ENCODE results near the gene NFIB.

The NFIB gene

DNA sequence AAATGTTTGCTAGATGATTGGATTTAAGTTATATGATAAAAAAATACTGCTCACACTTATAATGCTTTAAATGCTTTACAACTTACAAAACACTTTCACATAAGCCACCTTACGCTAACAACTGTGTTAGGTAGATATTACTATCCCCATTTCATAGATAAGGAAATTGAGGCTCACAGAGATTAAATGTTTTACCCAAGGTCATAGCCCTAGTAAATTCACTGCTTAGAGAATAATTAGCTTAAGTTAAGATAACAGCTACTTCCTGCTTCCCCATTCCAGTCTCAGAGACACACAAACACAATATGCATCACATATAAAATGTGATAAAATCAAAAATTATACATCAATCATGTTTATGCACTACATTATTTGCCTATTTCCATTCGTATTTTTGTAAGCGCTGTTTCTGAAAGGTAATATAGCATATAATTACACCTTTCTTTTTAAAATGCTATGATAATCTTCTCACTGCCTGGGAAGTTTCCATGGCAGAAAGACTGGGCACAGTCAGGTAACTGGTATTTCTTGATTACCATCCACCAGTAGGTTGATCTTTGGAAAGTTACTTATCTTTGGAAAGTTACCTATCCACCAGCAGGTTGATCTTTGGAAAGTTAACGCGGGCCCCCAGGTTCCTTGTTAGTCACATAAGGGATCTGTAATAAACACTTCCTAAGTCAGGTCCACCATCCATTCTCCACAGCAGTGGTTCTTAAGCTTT, 101.1 kb downstream of the NFIB start:
- TF ChIP-seq, protein P1, sequence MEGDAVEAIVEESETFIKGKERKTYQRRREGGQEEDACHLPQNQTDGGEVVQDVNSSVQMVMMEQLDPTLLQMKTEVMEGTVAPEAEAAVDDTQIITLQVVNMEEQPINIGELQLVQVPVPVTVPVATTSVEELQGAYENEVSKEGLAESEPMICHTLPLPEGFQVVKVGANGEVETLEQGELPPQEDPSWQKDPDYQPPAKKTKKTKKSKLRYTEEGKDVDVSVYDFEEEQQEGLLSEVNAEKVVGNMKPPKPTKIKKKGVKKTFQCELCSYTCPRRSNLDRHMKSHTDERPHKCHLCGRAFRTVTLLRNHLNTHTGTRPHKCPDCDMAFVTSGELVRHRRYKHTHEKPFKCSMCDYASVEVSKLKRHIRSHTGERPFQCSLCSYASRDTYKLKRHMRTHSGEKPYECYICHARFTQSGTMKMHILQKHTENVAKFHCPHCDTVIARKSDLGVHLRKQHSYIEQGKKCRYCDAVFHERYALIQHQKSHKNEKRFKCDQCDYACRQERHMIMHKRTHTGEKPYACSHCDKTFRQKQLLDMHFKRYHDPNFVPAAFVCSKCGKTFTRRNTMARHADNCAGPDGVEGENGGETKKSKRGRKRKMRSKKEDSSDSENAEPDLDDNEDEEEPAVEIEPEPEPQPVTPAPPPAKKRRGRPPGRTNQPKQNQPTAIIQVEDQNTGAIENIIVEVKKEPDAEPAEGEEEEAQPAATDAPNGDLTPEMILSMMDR (IDR thresholded peaks at IDR 0.05; ENCODE audit: insufficient read depth, low read length, poor library complexity, severe bottlenecking) = no peak
- H3K4me3 ChIP-seq (replicated peaks; ENCODE audit: low read depth, low read length) = no peak overlapping the region
- no peaks in the 10 kb centered on the region for H3K36me3 ChIP-seq (ENCODE audit: control insufficient read depth, insufficient read depth, low read length)
- peaks cover 1% of the 10 kb centered on the region; the same call in 1 of the 2 replicates for H3K27me3 ChIP-seq (replicated peaks; ENCODE audit: control insufficient read depth, insufficient read depth, low read length)
- DNase-seq (ENCODE audit: extremely low read depth, insufficient read length) = no peak

- TF ChIP-seq, protein P1 (IDR thresholded peaks at IDR 0.05; ENCODE audit: insufficient read depth, low read length, poor library complexity, severe bottlenecking) = no peak
Measured at GRCh38 chr9:14212077-14212476, 101.9 kb downstream of the NFIB start.

GRCh38 chr9:14211564-14211963, 102.4 kb downstream of the NFIB start:
- DNase-seq (ENCODE audit: extremely low read depth, insufficient read length) = no peak
- no peak overlapping the region for H3K4me3 ChIP-seq (replicated peaks; ENCODE audit: low read depth, low read length)
- TF ChIP-seq, protein P1 (IDR thresholded peaks at IDR 0.05; ENCODE audit: insufficient read depth, low read length, poor library complexity, severe bottlenecking) = no peak
- H3K27me3 ChIP-seq (replicated peaks; ENCODE audit: control insufficient read depth, insufficient read depth, low read length) = peaks cover 1% of the 10 kb centered on the region; the same call in 1 of the 2 replicates
- no peaks in the 10 kb centered on the region for H3K36me3 ChIP-seq (ENCODE audit: control insufficient read depth, insufficient read depth, low read length)

More at GRCh38 chr9:14212077-14212476, 101.9 kb downstream of the NFIB start:
- no peak overlapping the region for H3K4me3 ChIP-seq (replicated peaks; ENCODE audit: low read depth, low read length)
- DNase-seq (ENCODE audit: extremely low read depth, insufficient read length) = no peak
- H3K36me3 ChIP-seq (ENCODE audit: control insufficient read depth, insufficient read depth, low read length) = no peaks in the 10 kb centered on the region
- peaks cover 1% of the 10 kb centered on the region; the same call in 1 of the 2 replicates for H3K27me3 ChIP-seq (replicated peaks; ENCODE audit: control insufficient read depth, insufficient read depth, low read length)

DNA sequence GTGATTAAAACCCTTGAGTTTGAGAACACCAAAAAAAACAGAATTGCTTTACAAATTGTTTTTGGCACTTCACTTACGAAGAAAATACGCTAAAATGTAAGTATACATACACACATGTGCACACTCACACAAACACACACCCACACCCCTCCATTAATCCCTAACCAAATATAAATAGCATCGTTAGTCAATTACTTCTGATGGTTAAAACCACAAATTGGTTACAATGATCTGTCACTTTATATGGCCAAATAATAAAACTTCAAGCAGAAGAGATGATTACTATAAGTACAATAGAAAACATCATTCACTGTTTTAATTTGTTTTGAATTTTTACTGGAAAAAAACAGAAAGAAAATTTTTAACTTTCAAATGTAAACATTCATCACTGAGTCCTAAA, 103.5 kb downstream of the NFIB start:
- H3K27me3 ChIP-seq (replicated peaks; ENCODE audit: control insufficient read depth, insufficient read depth, low read length) = peaks cover 1% of the 10 kb centered on the region; the same call in 1 of the 2 replicates
- TF ChIP-seq, protein P1 (IDR thresholded peaks at IDR 0.05; ENCODE audit: insufficient read depth, low read length, poor library complexity, severe bottlenecking) = no peak

DNA sequence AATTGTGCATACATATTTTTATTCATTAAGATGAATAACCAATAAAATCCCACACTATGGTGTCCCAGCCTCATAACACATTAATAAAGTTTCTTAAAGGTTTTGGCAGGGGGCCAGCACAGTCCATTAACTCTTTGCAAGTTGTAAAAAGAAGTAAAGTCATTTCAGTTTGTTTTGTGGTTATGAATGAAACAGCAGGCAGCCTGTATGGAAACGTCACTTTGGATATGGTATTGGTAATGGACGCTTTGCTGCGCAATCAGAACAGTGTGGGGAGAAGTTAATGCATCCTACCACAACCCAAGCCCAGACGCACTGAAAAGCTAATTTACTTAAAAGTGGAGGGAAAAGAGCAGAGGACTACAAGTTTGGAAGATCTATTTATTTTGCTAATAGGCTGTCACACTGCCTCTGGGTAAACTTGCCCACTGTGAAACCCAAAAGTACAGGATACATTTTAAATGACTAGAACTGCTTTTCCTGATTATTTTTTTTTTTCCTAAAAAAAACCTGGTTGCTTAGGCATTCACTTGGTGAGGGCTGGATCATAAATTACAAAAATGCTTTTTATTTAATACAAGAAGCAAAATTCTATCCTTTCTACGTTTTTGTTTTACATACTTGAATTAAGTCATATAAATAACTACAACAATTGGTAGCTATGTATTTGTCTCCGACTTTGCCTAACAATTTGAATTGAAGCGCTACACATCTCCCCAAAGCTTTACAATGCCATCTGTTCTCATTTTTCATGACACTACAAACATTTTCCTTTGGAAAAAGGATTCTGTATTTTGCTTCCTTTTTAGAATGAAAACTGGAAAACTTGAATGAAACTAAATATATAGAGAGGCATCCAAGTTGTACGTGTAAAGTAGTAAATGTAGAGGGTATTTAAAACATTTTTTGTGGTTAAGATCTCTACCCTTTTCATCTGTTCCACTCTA, 104.3 kb downstream of the NFIB start:
- H3K27me3 ChIP-seq (replicated peaks; ENCODE audit: control insufficient read depth, insufficient read depth, low read length) = peaks cover 1% of the 10 kb centered on the region; the same call in 1 of the 2 replicates
- DNase-seq (ENCODE audit: extremely low read depth, insufficient read length) = no peak
- no peak overlapping the region for H3K4me3 ChIP-seq (replicated peaks; ENCODE audit: low read depth, low read length)
- TF ChIP-seq, protein P1 (IDR thresholded peaks at IDR 0.05; ENCODE audit: insufficient read depth, low read length, poor library complexity, severe bottlenecking) = no peak
- H3K36me3 ChIP-seq (ENCODE audit: control insufficient read depth, insufficient read depth, low read length) = no peaks in the 10 kb centered on the region

More for the DNA sequence above, 103.5 kb downstream of the NFIB start:
- no peaks in the 10 kb centered on the region for H3K36me3 ChIP-seq (ENCODE audit: control insufficient read depth, insufficient read depth, low read length)
- no peak for DNase-seq (ENCODE audit: extremely low read depth, insufficient read length)
- no peak overlapping the region for H3K4me3 ChIP-seq (replicated peaks; ENCODE audit: low read depth, low read length)
